SIG-M5 treated with dmso at 0.1 percent for 504 hours (cell line): ENCODE measurements around the gene BCL11A.

Experiments
- DNase-seq: peaks from one replicate; lab custom pipeline; 2025; ENCODE audit not compliant: unreplicated experiment; lab: John Stamatoyannopoulos, UW

Gene BCL11A

GRCh38 chr2:60553495-60554073 is at the start of gene BCL11A:
BCL11A (minus strand) TSS chr2:60553654; CDS start chr2:60553270, 384 bp downstream.
- DNase-seq: peak; percentile 83

GRCh38 chr2:60602828-60603532 is 49.5 kb upstream of the BCL11A start:
- no peak for DNase-seq

GRCh38 chr2:60602388-60602787 is 48.9 kb upstream of the BCL11A start:
- peak; percentile 59 for DNase-seq

GRCh38 chr2:60598271-60598670 is 44.8 kb upstream of the BCL11A start:
- no peak for DNase-seq

GRCh38 chr2:60597346-60597745 is 43.9 kb upstream of the BCL11A start:
- no peak for DNase-seq

- no peak for DNase-seq
Observed at GRCh38 chr2:60596411-60596810, 43.0 kb upstream of the BCL11A start.

- no peak for DNase-seq
Observed at GRCh38 chr2:60595953-60596352, 42.5 kb upstream of the BCL11A start.

- DNase-seq: no peak
Observed at GRCh38 chr2:60589104-60589503, 35.6 kb upstream of the BCL11A start.

GRCh38 chr2:60586081-60586480 is 32.6 kb upstream of the BCL11A start:
- DNase-seq: no peak

GRCh38 chr2:60585276-60585675 is 31.8 kb upstream of the BCL11A start:
- DNase-seq: no peak

GRCh38 chr2:60583604-60584003 is 30.1 kb upstream of the BCL11A start:
- DNase-seq: no peak

- peak; percentile 56 for DNase-seq
Observed at GRCh38 chr2:60581433-60582282, 28.2 kb upstream of the BCL11A start.

- no peak for DNase-seq
Observed at GRCh38 chr2:60577682-60578283, 24.3 kb upstream of the BCL11A start.

- DNase-seq: no peak
Observed at GRCh38 chr2:60573251-60573650, 19.8 kb upstream of the BCL11A start.

GRCh38 chr2:60570251-60570650 is 16.8 kb upstream of the BCL11A start:
- no peak for DNase-seq

GRCh38 chr2:60569680-60570111 is 16.2 kb upstream of the BCL11A start:
- no peak for DNase-seq

GRCh38 chr2:60567919-60568768 is 14.7 kb upstream of the BCL11A start:
- no peak for DNase-seq

- no peak for DNase-seq
Observed at GRCh38 chr2:60567096-60567495, 13.6 kb upstream of the BCL11A start.

- peak; percentile 60 for DNase-seq
Observed at GRCh38 chr2:60565472-60565871, 12.0 kb upstream of the BCL11A start.
